HepG2 (cell line): ENCODE measurements around the gene PAMR1. TPM values are rescaled to one million over a fixed set of nuclear protein-coding genes. Genes with fewer than 3 reads are reported as not detected.
A peak's percentile ranks its signal among the peaks of the same experiment; 100 is the strongest.

Source experiments
- ATF7 ChIP-seq, 2 experiments: fragments of 450-650 bp in 1 of 2; sonication (generic) in 1 of 2; formaldehyde crosslinking in 1 of 2; IDR thresholded peaks; 2 replicates each; pipeline versions ENCODE4 v1.4.0 to v1.6.1; 2016 to 2020; ENCODE audit warnings: antibody characterized with exemption in 1 of 2, mild to moderate bottlenecking in 1 of 2, missing genetic modification reagents in 1 of 2
- ATF7-NPFF ChIP-seq: sonication (generic); formaldehyde crosslinking; IDR thresholded peaks from 2 replicates; pipeline ENCODE4 v1.8.1; 2023; ENCODE audit warnings: mild to moderate bottlenecking, low read depth, missing genetic modification reagents, moderate library complexity
- CHD2 ChIP-seq: IDR thresholded peaks from 2 replicates; pipeline ENCODE4 v1.6.1; 2011; ENCODE audit warnings: low read depth, low read length, improper control_type of control experiment
- HNF4A ChIP-seq: sonication (generic); formaldehyde crosslinking; IDR thresholded peaks from 2 replicates; pipeline ENCODE4 v1.4.0; 2020; ENCODE audit warnings: missing genetic modification reagents
- KLF12 ChIP-seq: sonication (generic); formaldehyde crosslinking; IDR thresholded peaks from 2 replicates; pipeline ENCODE4 v1.4.0; 2020; ENCODE audit warnings: missing genetic modification reagents, borderline replicate concordance
- NFIB ChIP-seq: sonication (generic); formaldehyde crosslinking; IDR thresholded peaks from 2 replicates; pipeline ENCODE4 v1.9.0; 2021; ENCODE audit warnings: missing genetic modification reagents, mild to moderate bottlenecking, borderline replicate concordance
- NFYB ChIP-seq: sonication (generic); formaldehyde crosslinking; IDR thresholded peaks from 2 replicates; pipeline ENCODE4 v1.4.0; 2020; ENCODE audit warnings: missing genetic modification reagents
- ZNF615 ChIP-seq: sonication (generic); formaldehyde crosslinking; IDR thresholded peaks from 2 replicates; pipeline ENCODE4 v1.5.0; 2020; ENCODE audit warnings: mild to moderate bottlenecking, missing genetic modification reagents, borderline replicate concordance
- ZNF660 ChIP-seq: sonication (generic); formaldehyde crosslinking; IDR thresholded peaks from 2 replicates; pipeline ENCODE4 v1.5.1; 2020; ENCODE audit warnings: mild to moderate bottlenecking, low read depth, missing genetic modification reagents, borderline replicate concordance
- ZNF746 ChIP-seq: sonication (generic); formaldehyde crosslinking; IDR thresholded peaks from 2 replicates; pipeline ENCODE4 v1.8.0; 2022; ENCODE audit warnings: mild to moderate bottlenecking, missing genetic modification reagents
- polyA plus RNA-seq, 8 experiments: library from polyadenylated mRNA; depleted of rRNA in 3 of 8; stranded (reverse) in 7 of 8; unstranded in 1 of 8; fragments of >200 nt; fragmentation: Illumina TruSeq in 4 of 8; extraction: Trizol in 4 of 8; gene quantifications; 2 replicates each; pipeline versions ENCODE4 v1.2.1 to v1.2.3, GENCODE V29; 2011 to 2016; ENCODE audit warnings: low read depth in 4 of 8, missing spikeins in 1 of 8, mixed read lengths in 1 of 8; ENCODE audit not compliant: insufficient read depth in 1 of 8
- total RNA-seq, 5 experiments: library from RNA; depleted of rRNA; stranded (reverse); fragments of >200 nt; fragmentation: Illumina TruSeq; extraction: Trizol; gene quantifications; 2 replicates each; pipeline ENCODE4 v1.2.3, GENCODE V29; 2016; ENCODE audit warnings: low read depth in 1 of 5
- TF ChIP-seq, protein P1 (sequence below): sonication (generic); formaldehyde crosslinking; IDR thresholded peaks from 2 replicates; pipeline ENCODE4 v1.8.0; 2022; ENCODE audit warnings: missing genetic modification reagents, mild to moderate bottlenecking, moderate library complexity, borderline replicate concordance
- TF ChIP-seq, protein P2 (sequence below): IDR thresholded peaks from 2 replicates; pipeline ENCODE4 v1.6.1; 2012; ENCODE audit warnings: low read depth, low read length, improper control_type of control experiment
- TF ChIP-seq, protein P3 (sequence below): sonication (generic); formaldehyde crosslinking; IDR thresholded peaks from 2 replicates; pipeline ENCODE4 v1.5.1; 2020; ENCODE audit warnings: mild to moderate bottlenecking, missing genetic modification reagents, moderate library complexity
- TF ChIP-seq, protein P4 (sequence below): sonication (generic); formaldehyde crosslinking; IDR thresholded peaks from 2 replicates; pipeline ENCODE4 v1.5.0; 2020; ENCODE audit warnings: mild to moderate bottlenecking, missing genetic modification reagents
- TF ChIP-seq, protein P5 (sequence below), 2 experiments: IDR thresholded peaks; 2 replicates each; pipeline ENCODE4 v1.6.1; 2011 to 2012; ENCODE audit warnings: low read length in 2 of 2, borderline replicate concordance in 1 of 2, low read depth in 1 of 2, mild to moderate bottlenecking in 1 of 2, moderate library complexity in 1 of 2

The PAMR1 gene
- total and polyA plus RNA-seq, 2 of the 13 experiments (the other 11 are each of a cell fraction or from before 2014, with no cell fraction given), result not detected

DNA sequence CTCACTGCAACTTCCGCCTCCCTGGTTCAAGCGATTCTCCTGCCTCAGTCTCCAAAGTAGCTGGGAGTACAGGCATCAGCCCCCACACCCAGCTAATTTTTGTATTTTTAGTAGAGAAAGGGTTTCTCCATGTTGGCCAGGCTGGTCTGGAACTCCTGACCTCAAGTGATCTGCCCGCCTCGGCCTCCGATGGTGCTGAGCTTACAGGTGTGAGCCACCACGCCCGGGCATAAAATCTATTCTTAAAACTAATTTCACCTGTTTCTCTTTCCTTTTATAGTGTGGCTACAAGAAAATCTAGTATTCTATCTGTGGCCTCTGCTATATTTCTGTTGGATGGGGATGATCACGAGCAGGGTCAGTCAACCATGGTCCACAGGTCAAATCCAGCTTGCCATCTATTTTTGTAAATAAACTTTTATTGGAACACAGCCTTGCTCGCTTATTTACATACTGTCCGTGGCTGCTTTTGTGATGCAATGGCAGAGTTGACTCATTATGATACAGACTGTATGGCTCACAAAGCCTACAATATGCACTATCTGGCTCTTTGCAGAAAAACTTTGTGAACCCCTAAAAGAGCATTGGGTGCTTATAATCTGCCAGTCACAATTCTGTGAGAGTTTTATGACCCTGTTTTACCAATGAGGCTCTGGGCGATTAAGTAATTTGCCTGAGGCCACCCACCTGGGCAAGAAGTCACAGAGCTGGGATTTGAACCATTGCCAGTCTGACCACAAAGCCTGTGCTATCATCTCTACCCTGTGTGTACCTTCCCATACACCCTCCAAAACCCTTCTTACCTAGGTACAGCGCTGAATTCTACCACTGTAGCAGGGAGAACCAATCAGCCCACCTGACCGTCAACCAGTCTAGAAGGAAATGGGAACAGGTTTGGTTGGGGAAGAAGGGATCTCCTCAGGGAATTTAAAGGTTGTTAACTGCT, 134.4 kb downstream of the PAMR1 start (continued):
- TF ChIP-seq, protein P1, sequence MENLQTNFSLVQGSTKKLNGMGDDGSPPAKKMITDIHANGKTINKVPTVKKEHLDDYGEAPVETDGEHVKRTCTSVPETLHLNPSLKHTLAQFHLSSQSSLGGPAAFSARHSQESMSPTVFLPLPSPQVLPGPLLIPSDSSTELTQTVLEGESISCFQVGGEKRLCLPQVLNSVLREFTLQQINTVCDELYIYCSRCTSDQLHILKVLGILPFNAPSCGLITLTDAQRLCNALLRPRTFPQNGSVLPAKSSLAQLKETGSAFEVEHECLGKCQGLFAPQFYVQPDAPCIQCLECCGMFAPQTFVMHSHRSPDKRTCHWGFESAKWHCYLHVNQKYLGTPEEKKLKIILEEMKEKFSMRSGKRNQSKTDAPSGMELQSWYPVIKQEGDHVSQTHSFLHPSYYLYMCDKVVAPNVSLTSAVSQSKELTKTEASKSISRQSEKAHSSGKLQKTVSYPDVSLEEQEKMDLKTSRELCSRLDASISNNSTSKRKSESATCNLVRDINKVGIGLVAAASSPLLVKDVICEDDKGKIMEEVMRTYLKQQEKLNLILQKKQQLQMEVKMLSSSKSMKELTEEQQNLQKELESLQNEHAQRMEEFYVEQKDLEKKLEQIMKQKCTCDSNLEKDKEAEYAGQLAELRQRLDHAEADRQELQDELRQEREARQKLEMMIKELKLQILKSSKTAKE (CRISPR knock-in tag), result no peak; the same call in 1 of the 2 replicates
- no peak for TF ChIP-seq CHD2
- no peak for TF ChIP-seq NFIB (CRISPR knock-in tag)
- TF ChIP-seq, protein P2, sequence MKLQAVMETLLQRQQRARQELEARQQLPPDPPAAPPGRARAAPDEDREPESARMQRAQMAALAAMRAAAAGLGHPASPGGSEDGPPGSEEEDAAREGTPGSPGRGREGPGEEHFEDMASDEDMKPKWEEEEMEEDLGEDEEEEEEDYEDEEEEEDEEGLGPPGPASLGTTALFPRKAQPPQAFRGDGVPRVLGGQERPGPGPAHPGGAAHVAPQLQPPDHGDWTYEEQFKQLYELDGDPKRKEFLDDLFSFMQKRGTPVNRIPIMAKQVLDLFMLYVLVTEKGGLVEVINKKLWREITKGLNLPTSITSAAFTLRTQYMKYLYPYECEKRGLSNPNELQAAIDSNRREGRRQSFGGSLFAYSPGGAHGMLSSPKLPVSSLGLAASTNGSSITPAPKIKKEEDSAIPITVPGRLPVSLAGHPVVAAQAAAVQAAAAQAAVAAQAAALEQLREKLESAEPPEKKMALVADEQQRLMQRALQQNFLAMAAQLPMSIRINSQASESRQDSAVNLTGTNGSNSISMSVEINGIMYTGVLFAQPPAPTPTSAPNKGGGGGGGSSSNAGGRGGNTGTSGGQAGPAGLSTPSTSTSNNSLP, result peak; percentile 84
- no peak for TF ChIP-seq ATF7-NPFF (CRISPR knock-in tag)
- TF ChIP-seq, protein P3, sequence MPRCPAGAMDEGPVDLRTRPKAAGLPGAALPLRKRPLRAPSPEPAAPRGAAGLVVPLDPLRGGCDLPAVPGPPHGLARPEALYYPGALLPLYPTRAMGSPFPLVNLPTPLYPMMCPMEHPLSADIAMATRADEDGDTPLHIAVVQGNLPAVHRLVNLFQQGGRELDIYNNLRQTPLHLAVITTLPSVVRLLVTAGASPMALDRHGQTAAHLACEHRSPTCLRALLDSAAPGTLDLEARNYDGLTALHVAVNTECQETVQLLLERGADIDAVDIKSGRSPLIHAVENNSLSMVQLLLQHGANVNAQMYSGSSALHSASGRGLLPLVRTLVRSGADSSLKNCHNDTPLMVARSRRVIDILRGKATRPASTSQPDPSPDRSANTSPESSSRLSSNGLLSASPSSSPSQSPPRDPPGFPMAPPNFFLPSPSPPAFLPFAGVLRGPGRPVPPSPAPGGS (CRISPR knock-in tag), result no peak
- TF ChIP-seq KLF12, result no peak
- no peak for TF ChIP-seq ATF7 (IDR thresholded peaks at IDR 0.05)
- no peak for TF ChIP-seq ATF7 (CRISPR knock-in tag; IDR thresholded peaks at IDR 0.05)
- peak; percentile 51 for TF ChIP-seq HNF4A
- TF ChIP-seq ZNF746 (CRISPR knock-in tag), result no peak
- TF ChIP-seq, protein P4, sequence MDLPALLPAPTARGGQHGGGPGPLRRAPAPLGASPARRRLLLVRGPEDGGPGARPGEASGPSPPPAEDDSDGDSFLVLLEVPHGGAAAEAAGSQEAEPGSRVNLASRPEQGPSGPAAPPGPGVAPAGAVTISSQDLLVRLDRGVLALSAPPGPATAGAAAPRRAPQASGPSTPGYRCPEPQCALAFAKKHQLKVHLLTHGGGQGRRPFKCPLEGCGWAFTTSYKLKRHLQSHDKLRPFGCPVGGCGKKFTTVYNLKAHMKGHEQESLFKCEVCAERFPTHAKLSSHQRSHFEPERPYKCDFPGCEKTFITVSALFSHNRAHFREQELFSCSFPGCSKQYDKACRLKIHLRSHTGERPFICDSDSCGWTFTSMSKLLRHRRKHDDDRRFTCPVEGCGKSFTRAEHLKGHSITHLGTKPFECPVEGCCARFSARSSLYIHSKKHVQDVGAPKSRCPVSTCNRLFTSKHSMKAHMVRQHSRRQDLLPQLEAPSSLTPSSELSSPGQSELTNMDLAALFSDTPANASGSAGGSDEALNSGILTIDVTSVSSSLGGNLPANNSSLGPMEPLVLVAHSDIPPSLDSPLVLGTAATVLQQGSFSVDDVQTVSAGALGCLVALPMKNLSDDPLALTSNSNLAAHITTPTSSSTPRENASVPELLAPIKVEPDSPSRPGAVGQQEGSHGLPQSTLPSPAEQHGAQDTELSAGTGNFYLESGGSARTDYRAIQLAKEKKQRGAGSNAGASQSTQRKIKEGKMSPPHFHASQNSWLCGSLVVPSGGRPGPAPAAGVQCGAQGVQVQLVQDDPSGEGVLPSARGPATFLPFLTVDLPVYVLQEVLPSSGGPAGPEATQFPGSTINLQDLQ (CRISPR knock-in tag), result no peak
- no peak for TF ChIP-seq ZNF660 (CRISPR knock-in tag)
- TF ChIP-seq, protein P5, sequence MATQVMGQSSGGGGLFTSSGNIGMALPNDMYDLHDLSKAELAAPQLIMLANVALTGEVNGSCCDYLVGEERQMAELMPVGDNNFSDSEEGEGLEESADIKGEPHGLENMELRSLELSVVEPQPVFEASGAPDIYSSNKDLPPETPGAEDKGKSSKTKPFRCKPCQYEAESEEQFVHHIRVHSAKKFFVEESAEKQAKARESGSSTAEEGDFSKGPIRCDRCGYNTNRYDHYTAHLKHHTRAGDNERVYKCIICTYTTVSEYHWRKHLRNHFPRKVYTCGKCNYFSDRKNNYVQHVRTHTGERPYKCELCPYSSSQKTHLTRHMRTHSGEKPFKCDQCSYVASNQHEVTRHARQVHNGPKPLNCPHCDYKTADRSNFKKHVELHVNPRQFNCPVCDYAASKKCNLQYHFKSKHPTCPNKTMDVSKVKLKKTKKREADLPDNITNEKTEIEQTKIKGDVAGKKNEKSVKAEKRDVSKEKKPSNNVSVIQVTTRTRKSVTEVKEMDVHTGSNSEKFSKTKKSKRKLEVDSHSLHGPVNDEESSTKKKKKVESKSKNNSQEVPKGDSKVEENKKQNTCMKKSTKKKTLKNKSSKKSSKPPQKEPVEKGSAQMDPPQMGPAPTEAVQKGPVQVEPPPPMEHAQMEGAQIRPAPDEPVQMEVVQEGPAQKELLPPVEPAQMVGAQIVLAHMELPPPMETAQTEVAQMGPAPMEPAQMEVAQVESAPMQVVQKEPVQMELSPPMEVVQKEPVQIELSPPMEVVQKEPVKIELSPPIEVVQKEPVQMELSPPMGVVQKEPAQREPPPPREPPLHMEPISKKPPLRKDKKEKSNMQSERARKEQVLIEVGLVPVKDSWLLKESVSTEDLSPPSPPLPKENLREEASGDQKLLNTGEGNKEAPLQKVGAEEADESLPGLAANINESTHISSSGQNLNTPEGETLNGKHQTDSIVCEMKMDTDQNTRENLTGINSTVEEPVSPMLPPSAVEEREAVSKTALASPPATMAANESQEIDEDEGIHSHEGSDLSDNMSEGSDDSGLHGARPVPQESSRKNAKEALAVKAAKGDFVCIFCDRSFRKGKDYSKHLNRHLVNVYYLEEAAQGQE (IDR thresholded peaks at IDR 0.05; ENCODE audit: borderline replicate concordance in 1 of 2, low read depth in 1 of 2, low read length in 2 of 2), result no peak
- no peak for TF ChIP-seq NFYB (CRISPR knock-in tag)
- TF ChIP-seq ZNF615 (CRISPR knock-in tag), result no peak
